GM11168 (cell line): Measurements from ENCODE around the gene BEX3.

Experiments
- in situ Hi-C: fragments of 300-500 bp; cut with MboI; formaldehyde crosslinking; loops from one replicate; pipeline ENCODE4 v1.12.0; 2022; ENCODE audit warnings: low sequenced_read_pairs; ENCODE audit not compliant: unreplicated experiment

Gene BEX3

DNA sequence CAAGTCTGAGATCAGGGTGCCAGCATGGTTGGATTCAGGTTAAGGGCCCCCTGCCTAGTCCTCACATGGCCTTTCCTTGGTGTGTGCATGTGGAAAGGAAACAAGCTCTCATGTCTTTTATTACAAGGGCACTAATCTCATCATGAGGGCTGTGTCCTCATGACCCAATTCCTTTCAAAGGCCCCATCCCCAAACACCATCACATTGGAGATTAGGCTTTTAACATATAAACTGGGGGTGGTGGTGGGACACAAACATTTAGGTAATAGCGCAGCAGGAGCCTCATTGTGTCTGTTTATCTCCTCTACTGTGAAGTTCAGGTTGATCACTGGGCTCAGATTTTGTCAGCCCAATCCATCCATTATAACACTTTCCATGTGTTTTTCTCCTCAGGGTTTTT is 41.0 kb downstream of the BEX3 start:
- in situ Hi-C loops: no loop called here

DNA sequence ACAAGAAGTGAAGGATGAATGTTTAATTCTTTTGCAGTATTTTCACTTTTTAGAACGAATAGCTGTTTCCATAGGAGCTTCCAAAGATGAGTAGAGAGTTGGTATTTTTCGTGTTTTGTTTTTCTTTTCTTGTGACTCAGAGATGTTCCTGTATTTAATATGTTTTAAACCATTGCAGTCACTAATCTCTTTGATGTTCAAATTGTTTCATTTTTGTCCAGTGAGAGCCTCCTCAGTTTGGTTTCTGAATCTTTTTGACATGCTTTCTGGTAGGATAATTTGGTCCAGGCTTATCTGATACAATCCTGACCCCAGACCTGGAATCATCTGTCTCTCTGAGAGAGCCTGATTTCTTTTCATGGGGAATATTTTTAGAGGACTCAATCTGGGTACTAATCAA is 41.6 kb downstream of the BEX3 start:
- in situ Hi-C loops: no loop called here

GRCh38 chrX:103418811-103419340 is 42.5 kb downstream of the BEX3 start:
- in situ Hi-C loops: no loop called here

DNA sequence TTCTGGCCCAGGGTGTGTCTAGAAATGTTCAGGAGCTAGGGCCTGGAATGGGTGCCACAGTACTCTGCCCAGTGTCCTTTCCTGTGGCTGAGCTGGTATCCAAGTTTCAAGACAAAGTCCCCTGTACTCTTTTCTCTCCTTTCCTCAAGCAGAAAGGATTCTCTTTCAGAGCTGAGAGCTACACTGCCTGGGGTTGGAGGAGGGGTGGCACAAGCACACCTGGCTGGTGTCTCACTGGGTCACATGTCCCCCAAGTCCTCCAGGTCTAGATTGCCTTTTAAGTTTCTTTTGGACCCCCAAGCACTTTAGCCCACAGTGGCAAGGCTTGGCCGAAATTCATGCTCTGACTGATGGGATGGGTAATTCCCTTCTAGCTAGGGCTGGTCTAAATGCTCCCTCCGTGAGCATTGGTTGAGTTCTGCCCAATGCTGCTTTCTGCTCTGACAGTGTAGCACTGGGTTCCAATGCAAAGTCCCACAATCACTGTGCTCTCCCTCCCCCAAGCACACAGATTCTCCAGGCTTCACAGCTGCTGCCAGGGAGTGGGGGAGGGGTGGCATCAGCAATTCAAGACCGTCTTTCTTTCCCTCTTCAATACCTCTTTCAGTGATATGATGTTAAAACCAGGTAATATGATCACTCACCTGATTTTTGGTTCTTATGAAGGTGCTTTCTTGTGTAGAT is 47.8 kb downstream of the BEX3 start:
- in situ Hi-C loops: no loop called here
